LNCAP (cell line): Measurements from ENCODE around the gene OR2AE1.

Source experiments
- TF ChIP-seq, protein P1 (sequence below): fragments of 450-650 bp; IDR thresholded peaks from 2 replicates; pipeline ENCODE4 v1.5.1; 2017; ENCODE audit warnings: mild to moderate bottlenecking

OR2AE1 gene

GRCh38 chr7:99843808-99844207 lies 33.0 kb downstream of the OR2AE1 start:
- TF ChIP-seq, protein P1, sequence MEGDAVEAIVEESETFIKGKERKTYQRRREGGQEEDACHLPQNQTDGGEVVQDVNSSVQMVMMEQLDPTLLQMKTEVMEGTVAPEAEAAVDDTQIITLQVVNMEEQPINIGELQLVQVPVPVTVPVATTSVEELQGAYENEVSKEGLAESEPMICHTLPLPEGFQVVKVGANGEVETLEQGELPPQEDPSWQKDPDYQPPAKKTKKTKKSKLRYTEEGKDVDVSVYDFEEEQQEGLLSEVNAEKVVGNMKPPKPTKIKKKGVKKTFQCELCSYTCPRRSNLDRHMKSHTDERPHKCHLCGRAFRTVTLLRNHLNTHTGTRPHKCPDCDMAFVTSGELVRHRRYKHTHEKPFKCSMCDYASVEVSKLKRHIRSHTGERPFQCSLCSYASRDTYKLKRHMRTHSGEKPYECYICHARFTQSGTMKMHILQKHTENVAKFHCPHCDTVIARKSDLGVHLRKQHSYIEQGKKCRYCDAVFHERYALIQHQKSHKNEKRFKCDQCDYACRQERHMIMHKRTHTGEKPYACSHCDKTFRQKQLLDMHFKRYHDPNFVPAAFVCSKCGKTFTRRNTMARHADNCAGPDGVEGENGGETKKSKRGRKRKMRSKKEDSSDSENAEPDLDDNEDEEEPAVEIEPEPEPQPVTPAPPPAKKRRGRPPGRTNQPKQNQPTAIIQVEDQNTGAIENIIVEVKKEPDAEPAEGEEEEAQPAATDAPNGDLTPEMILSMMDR, result no peak

DNA sequence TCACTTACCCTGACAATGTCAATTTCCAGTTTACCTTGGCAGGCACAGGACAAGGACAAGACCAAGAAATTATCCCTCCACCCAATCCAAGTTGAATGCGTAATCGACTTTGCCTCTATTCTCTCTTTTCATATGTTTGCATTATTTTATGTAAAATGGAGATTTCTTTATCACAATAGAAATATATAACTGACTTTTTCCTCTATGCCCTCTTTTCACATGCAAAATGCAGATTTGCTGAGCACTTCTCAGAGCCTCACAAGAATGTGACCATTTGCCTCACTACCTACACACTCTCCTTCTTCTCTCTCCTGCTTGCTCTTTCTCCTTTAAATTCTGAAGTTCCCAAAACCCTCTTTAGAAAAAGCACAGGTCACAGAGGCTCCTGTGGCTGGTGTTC lies 33.9 kb downstream of the OR2AE1 start:
- TF ChIP-seq, protein P1, result no peak

- TF ChIP-seq, protein P1, result no peak
These were observed 36.5 kb downstream of the OR2AE1 start for GRCh38 chr7:99840136-99840869.

DNA sequence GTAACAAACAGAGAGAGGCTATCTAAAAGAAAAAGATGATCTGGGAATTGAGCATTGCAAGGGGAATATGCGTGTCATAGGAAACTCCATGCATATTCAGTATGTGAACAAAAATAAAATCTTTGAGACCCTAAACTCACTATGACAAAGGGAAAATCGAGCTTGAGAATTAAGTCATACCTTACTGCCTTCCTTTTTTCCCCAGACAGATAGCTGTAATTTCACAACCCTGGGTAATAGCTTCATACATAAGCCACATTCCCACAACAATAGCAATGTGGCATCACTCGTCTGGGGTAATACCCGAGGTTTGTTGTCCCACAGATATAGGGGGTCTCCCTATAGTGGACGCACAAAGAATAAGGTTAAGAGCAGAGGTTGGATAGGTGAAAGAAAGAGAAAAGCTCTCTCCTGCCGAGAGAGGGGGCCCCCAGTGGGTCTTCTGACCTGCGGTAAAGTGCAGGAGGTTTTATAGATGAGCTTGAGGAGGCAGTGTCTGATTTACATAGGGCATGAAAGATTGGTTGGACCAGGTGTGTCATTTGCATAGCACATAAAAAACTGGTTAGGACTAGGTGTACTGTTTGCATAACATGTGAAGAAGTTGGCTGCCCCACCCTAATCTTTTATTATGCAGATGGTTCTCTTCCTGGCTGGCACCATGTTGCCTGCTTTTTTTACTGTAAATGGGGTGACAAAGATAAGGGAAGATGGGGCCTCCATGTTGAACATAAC lies 37.4 kb downstream of the OR2AE1 start:
- TF ChIP-seq, protein P1, result no peak

DNA sequence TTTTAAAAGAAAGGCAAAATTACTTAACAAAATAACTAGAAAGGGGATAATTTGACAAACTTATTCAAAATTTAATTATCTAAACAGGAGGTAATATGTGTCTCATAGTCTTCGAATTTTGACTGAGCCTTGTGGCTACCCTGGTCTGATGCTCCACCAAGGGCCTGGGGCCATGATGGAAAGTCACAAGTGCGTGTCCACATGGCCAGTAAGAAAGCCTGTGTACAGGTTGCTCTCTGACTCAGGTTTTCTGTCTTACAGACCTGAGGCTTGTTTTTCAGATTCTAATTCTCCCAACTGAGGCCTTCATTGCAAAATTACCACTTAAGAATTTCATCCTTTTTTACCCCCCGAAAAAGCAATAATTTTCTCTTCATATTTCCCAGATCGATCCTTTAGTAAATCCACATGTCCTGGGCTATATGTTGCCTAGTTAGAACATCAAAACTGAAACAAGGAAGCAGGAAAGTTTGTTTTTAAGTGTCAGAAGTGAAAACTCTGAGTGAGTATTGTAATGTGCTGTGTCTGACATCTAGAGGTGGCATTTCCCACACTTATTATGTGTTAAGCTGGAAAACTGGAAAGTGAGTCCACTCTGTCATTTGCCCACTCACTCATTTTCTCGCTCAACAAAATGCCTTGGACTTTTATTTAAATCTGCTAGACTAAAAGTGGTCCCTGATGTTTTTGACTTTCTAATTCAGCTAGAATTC lies 39.0 kb downstream of the OR2AE1 start:
- TF ChIP-seq, protein P1, result peak; percentile 58; the same call in 1 of the 2 replicates

- TF ChIP-seq, protein P1, result no peak
These were observed 41.6 kb downstream of the OR2AE1 start for GRCh38 chr7:99835189-99835588.

GRCh38 chr7:99834382-99834781 lies 42.5 kb downstream of the OR2AE1 start:
- TF ChIP-seq, protein P1, result no peak
